Tibial artery (tissue), 4 donors: Measurements from ENCODE around the gene ANP32B.
A peak's percentile ranks its signal among the peaks of the same experiment; 100 is the strongest.
"Not testable (repeated sequence)": the region's sequence is repeated elsewhere in the genome, so short reads cannot be mapped to it uniquely, and the experiment has no call there.

Source experiments
- DNase-seq, 2 donors: peaks; one replicate each; pipeline ENCODE4 v3.0.0-alpha.2; 2019
- H3K27ac ChIP-seq, 2 donors: fragments of 200-600 bp; sonication (generic) in 1 of 2; 1 replicate in 1 of 2; 2 replicates in 1 of 2; pipeline ENCODE4 v1.5.1; 2018 to 2019; ENCODE audit warnings: mild to moderate bottlenecking in 1 of 2
- H3K27me3 ChIP-seq, 2 donors: fragments of 200-600 bp; sonication (generic) in 1 of 2; one replicate each; pipeline versions ENCODE4 v1.5.1 to v1.6.0; 2016 to 2019
- H3K36me3 ChIP-seq, 3 donors: fragments of 200-600 bp; sonication (generic) in 2 of 3; one replicate each; pipeline ENCODE4 v1.5.1; 2016 to 2019; ENCODE audit warnings: mild to moderate bottlenecking in 2 of 3
- H3K4me1 ChIP-seq, 4 donors: fragments of 200-600 bp; sonication (generic) in 2 of 4; 1 replicate in 3 of 4; 2 replicates in 1 of 4; pipeline ENCODE4 v1.5.1; 2016 to 2019
- H3K4me3 ChIP-seq, 2 donors: fragments of 200-600 bp; sonication (generic) in 1 of 2; 1 replicate in 1 of 2; 2 replicates in 1 of 2; pipeline ENCODE4 v1.5.1; 2018 to 2019; ENCODE audit warnings: mild to moderate bottlenecking in 2 of 2
- H3K9me3 ChIP-seq, 3 donors: fragments of 200-600 bp; sonication (generic) in 1 of 3; one replicate each; pipeline ENCODE4 v1.5.1; 2016 to 2019
- CTCF ChIP-seq, 2 experiments: fragments of 200-600 bp in 1 of 2; fragments of 450-650 bp in 1 of 2; IDR thresholded peaks; one replicate each; pipeline ENCODE4 v1.5.1; 2017 to 2019; ENCODE audit warnings: antibody characterized with exemption in 2 of 2, mild to moderate bottlenecking in 1 of 2, moderate library complexity in 1 of 2
- intact Hi-C: fragments of 100-400 bp; cut with DNase I; formaldehyde crosslinking; loops from one replicate; pipeline ENCODE4 v1.15.0; 2023; ENCODE audit warnings: low total_unique reads

Gene ANP32B

DNA sequence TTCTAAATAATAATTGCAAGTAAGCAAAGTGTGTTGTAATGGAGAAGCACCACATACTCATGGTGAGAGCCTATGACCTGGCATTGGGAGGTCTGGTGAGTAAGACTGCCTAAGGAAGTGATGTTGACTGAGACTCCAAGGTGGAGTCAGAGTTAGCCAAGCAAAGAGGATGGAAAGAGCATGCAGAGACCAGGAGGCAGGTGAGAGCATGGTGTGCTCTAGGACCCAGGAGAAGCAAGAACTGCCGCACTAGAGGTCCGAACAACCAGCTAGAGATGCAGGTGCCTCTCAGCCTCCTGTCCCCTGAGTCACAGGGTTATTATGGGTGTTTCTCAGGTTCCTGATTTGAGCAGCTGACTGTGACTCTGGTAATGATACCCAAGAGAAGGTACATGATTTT is 27.3 kb downstream of the ANP32B start:
- Histone ChIP-seq H3K4me1 (peaks cover 0 to 18% (median 7%) of the 10 kb centered on the region in 4 donors), H3K4me3 (no peak overlapping the region), H3K36me3 (peaks cover 71 to 94% (median 78%) of the 10 kb centered on the region in 3 donors), H3K9me3 (no peaks in the 10 kb centered on the region), H3K27me3 (no peaks in the 10 kb centered on the region), H3K27ac (peak overlapping the region in 1 of 2 donors; percentile 16)
- DNase-seq, result no peak
- no peak for TF ChIP-seq CTCF (IDR thresholded peaks at IDR 0.05)
- intact Hi-C loops, result no loop called here

- H3K4me3 ChIP-seq, result no peak overlapping the region
- peaks cover 0 to 18% (median 7%) of the 10 kb centered on the region in 4 donors for H3K4me1 ChIP-seq
- no peak overlapping the region for H3K27ac ChIP-seq
- DNase-seq, result no peak
- peaks cover 70 to 94% (median 78%) of the 10 kb centered on the region in 3 donors for H3K36me3 ChIP-seq
- intact Hi-C loops, result no loop called here
- TF ChIP-seq CTCF (IDR thresholded peaks at IDR 0.05), result no peak
- no peaks in the 10 kb centered on the region for H3K9me3 ChIP-seq
- no peaks in the 10 kb centered on the region for H3K27me3 ChIP-seq
Observed at GRCh38 chr9:98011122-98011521, 28.0 kb downstream of the ANP32B start.

DNA sequence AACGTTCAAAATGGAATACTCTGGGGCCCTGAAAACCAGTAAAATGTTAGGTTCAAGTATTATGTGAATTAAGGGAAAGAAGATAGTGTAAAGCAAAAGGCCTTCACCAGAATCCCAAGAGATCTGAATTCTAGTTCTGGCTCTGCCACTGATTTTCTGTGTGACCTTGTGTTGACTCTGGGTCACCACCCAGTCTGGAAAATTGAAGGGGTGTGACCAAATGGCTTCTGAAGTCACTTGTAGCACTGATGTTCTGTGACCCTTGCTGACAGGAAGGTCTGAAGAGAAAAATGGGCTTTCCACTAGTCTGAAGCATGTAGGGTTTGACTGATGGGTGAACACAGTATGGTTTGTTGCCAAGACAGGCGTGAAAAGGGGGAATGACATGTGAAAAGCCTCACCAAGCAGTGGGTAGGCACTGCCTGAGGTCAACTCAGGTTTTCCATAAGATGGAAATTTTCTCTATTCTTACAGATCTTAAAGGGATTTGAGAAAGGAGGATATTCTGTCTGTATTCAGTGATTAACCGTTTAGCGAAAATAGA is 33.1 kb downstream of the ANP32B start:
- H3K9me3 ChIP-seq, result no peaks in the 10 kb centered on the region
- H3K27ac ChIP-seq, result no peak overlapping the region
- no peak for DNase-seq
- no peaks in the 10 kb centered on the region for H3K27me3 ChIP-seq
- H3K36me3 ChIP-seq, result peaks cover 80 to 100% (median 91%) of the 10 kb centered on the region in 3 donors
- H3K4me3 ChIP-seq, result no peak overlapping the region
- TF ChIP-seq CTCF (IDR thresholded peaks at IDR 0.05), result no peak
- H3K4me1 ChIP-seq, result no peaks in the 10 kb centered on the region
- intact Hi-C loops, result no loop called here

DNA sequence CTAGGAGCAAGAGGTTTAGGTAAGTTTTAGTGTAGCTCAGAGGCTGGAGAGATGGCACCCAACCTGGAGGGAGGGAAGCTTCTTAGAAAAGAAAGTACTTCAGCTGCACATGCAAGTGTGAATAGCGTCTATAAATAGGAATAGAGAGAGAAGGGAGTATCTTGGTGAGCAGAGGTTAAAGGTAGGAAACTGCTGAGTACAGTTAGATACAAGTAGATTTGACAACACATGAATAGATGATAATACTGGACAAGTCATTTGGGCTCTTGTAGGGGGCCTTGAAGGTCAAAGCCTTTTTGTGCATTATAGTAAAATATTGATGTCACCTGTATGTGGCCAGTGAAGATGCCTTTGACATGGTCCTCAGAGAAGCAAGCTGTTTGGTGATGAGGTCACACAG is 34.2 kb downstream of the ANP32B start:
- H3K36me3 ChIP-seq, result peaks cover 69 to 94% (median 88%) of the 10 kb centered on the region in 3 donors
- DNase-seq, result no peak
- no peaks in the 10 kb centered on the region for H3K4me1 ChIP-seq
- intact Hi-C loops, result no loop called here
- no peak for TF ChIP-seq CTCF (IDR thresholded peaks at IDR 0.05)
- H3K4me3 ChIP-seq, result no peak overlapping the region
- H3K27me3 ChIP-seq, result no peaks in the 10 kb centered on the region
- H3K9me3 ChIP-seq, result no peaks in the 10 kb centered on the region
- H3K27ac ChIP-seq, result no peak overlapping the region

DNA sequence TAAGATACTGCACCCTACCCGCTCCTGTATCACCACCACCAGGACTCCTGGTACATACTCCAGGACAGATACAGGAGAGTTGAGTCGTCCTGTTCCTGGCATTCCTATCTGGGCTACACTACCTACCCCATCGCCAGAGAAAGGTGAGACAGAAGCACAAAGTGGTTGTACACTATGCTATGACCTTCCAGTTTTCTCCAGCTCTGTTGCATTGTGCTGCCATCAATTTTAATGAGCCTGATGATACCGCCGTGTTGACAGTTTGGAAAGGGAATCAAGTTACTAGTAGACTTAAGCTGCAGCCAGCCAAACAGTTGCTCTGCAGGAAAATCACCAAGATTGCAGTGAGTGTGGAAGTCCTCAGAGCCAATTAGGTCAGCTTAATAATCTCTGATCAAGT is 35.2 kb downstream of the ANP32B start:
- TF ChIP-seq CTCF (IDR thresholded peaks at IDR 0.05), result no peak
- Histone ChIP-seq H3K27me3 (no peaks in the 10 kb centered on the region), H3K9me3 (no peaks in the 10 kb centered on the region), H3K4me3 (no peak overlapping the region), H3K36me3 (peaks cover 59 to 84% (median 77%) of the 10 kb centered on the region in 3 donors), H3K4me1 (no peaks in the 10 kb centered on the region), H3K27ac (no peak overlapping the region)
- intact Hi-C loops, result no loop called here
- DNase-seq, result no peak

- DNase-seq, result no peak
- H3K4me1 ChIP-seq, result no peaks in the 10 kb centered on the region
- intact Hi-C loops, result no loop called here
Observed at GRCh38 chr9:98019098-98019497, 36.0 kb downstream of the ANP32B start.

GRCh38 chr9:98019869-98020268 is 36.7 kb downstream of the ANP32B start:
- H3K4me3 ChIP-seq, H3K27me3 ChIP-seq, DNase-seq, H3K27ac ChIP-seq, intact Hi-C loops, H3K4me1 ChIP-seq, H3K9me3 ChIP-seq: not testable (repeated sequence)
- peaks cover 43 to 69% (median 62%) of the 10 kb centered on the region in 3 donors for H3K36me3 ChIP-seq

More at GRCh38 chr9:98019098-98019497, 36.0 kb downstream of the ANP32B start:
- H3K27ac ChIP-seq, result no peak overlapping the region
- no peak overlapping the region for H3K4me3 ChIP-seq
- no peak for TF ChIP-seq CTCF (IDR thresholded peaks at IDR 0.05)
- H3K27me3 ChIP-seq, result no peaks in the 10 kb centered on the region
- peaks cover 51 to 76% (median 70%) of the 10 kb centered on the region in 3 donors for H3K36me3 ChIP-seq
- no peaks in the 10 kb centered on the region for H3K9me3 ChIP-seq
